GM19438 (cell line): Measurements from ENCODE around the gene RHOF.

Source experiments
- ATAC-seq: cut with Tn5 transposase; IDR thresholded peaks from one replicate; pipeline ENCODE4 v1.9.1; 2021; ENCODE audit warnings: low read depth; ENCODE audit not compliant: unreplicated experiment

Gene RHOF, protein sequence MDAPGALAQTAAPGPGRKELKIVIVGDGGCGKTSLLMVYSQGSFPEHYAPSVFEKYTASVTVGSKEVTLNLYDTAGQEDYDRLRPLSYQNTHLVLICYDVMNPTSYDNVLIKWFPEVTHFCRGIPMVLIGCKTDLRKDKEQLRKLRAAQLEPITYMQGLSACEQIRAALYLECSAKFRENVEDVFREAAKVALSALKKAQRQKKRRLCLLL

DNA sequence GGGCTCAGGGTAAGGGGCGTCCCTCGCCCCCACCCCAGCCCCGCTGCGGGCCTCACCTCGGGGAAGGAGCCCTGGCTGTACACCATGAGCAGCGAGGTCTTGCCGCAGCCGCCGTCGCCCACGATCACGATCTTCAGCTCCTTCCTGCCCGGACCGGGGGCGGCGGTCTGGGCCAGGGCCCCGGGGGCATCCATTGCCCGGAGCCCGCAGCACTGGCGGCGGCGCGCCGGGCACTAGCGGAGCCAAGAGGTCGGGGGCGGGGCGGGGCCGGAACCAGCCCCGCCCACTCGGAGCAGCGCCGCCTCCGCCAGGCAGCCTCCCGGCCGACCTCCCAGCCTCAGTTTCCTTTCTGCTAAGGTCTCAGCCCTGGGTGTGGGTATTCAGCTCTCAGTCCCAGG, at the start of gene RHOF:
Gene RHOF, minus strand, starts transcription at position 249 of the 398 bp plus-strand sequence. Its CDS starts 55 bp downstream, at position 194.
- ATAC-seq, result peak; percentile 23

DNA sequence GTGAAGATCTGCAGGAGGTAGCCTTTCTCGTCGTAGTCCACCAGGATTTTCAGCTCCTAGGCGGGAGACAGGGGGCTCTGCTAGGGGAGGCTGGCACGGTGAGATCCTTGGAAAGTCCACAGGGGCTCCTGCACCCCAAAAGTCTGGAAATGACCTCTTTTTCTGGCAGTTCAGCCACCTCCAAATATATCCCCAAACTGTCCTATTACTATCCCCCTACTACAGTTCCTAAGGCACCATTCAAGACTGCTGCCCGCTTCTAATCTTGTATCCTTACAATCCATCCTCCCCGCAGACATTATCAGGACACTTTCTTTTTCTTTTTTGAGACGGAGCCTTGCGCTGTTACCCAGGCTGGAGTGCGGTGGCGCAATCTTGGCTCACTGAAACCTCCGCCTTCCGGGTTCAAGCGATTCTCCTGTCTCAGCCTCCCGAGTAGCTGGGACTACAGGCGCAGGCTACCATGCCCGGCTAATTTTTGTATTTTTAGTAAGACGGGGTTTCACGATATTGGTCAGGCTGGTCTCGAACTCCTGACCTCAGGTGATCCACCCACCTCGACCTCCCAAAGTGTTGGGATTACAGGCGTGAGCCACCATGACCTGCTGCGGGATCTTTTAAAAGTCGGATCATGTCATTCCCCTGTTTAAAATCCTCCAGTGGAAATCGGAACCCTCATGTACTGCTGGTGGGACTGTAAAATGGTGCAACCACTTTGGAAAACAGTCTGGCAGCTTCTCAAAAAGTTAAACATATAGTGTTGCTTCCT, 46.7 kb upstream of the RHOF start:
- ATAC-seq, result no peak

DNA sequence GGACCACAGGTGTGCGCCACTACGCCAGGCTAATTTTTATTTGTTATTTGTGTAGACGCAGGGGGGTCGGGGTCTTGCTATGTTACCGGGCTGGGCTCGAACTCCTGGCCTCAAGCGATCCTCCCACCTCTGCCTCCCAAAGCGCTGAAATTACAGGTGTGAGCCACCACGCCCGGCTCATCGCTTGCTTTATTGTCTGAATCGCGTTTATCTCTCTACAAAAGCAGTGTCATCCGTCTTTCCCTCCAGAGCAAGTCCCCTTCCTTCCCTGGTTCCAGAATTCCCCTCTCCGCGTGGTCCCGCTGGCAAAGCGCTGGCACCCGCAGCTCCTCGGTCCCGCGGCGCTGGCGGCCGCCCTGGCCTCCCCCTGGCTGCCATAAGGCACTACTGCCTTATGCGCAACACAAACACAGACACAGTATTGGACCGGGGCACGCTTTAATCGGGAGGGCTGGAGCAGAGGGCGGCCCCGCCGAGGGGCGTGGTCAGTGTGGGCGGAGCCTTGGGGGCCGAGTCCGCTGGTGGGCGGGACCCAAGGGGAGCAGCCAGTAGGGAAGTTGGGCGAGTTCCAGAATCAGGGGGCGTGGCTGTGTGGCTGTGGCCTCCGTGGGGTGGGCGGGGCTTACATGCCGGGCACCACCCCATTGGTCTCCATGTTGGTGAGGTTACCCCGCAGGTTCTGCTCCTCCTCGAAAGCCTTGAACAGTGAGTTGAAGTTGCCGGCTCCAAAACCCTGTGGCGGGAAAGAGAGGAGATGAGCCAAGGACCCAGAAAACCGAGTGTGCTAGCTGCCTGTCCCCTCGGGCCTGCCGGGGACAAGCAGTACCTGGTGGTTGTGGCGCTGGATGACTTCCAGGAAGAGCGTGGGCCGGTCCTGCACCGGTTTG, 45.9 kb upstream of the RHOF start:
- ATAC-seq, result peak; percentile 97

- ATAC-seq, result no peak
These were observed 44.6 kb upstream of the RHOF start for GRCh38 chr12:121838126-121838525.

- ATAC-seq, result no peak
These were observed 44.2 kb upstream of the RHOF start for GRCh38 chr12:121837680-121838079.

DNA sequence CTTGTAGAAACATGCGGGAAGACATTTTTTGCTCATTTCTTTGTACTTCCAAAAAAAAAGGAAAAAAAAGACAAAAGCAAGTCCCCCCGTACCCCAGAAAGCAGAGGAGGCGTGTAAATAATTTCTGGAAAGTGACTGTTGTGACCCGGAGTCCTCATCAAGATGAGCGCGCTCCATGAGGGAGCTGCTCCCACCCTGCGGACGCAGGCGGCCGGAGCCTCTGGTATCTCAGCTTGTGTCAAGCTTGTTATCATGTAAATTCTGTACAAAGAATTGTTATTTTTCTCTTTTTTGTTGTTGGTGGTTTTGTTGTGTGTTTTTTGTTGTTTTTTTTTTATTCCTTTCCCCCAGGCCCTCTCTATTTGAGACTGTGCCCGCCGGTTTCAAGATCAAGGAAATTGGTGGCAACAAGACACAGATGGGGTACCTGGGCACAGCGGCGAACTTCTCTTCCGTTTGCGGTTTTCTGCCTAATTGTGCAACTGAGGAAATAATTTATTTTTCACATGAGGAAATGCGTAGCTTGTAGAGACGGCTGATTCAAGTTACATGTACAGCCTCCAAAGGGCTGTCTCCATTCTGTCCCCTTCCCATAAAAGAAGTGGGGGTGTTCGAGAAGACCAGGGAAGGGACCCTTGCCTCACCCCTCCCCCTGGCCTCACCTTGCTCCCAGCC, 38.2 kb upstream of the RHOF start:
- no peak for ATAC-seq

DNA sequence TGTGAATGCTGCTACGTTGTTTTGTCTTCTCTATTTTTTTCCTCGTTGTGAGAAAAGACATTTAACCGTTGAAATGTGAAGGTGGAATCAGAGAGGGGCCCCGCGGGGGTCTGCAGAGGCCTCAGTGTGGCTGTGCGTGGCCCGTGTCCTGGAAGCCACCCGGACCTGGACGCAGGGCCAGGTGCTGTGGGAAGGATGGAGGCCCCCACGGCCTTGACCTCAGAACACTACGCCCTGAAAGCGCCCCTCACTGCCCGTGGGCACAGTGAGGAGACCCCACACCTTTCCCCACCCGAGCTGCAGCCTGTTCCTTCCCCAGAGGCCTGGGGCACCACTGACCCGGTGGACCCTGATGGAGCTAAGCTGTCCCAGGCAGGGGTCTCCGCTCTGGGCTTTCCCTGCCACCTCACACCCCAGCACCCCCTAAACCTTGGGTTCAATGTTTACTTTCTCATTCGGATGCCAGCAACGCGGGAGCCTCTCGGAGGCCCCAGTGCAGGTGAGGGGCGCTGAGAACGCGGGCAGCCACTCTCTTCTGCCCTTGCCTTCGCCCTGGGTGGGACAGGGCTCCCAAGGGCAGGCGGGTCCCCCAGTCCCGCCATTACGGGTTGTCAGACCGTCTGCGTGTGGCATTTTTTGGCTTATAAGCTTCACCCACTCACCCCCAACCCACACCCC, 37.2 kb upstream of the RHOF start:
- no peak for ATAC-seq

DNA sequence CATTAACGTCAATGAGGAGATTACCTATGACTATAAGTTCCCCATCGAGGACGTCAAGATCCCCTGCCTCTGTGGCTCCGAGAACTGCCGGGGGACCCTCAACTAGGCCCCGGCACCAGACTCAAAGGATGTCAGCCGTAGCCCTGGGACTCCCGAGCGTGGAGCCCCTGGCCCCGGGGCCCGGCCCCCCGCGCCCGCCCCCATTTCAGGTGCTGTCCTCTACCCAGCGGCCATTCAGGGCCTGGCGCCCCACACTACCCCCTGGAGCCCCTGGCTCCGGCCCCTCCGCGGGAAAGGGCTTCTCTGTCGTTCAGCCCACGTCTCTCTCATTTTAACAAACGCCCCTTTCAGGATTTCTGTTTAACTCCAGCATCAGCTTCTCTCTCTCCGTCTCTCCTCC, 36.6 kb upstream of the RHOF start:
- ATAC-seq, result no peak

- ATAC-seq, result no peak
These were observed 35.9 kb upstream of the RHOF start for GRCh38 chr12:121829250-121829918.

GRCh38 chr12:121828826-121829225, 35.3 kb upstream of the RHOF start:
- no peak for ATAC-seq

DNA sequence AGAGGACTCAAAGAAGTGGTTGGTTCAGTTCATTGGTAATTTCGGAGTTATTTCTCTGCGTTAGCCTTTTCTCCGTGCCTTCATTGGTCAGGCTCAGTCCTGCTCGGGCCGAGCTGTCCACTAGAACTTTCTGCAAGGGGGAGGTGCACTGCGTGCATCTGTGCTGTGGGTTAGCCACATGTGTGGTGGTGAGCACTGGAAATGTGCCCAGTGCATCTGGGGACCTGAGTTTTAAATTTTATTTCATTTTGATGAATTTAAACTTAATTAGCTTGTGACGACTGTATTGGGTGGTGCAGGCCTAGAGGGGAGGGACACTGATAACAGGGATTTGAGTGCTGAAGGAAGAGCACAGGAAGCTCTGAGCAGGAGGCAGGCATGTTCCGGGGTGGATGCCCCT, 34.8 kb upstream of the RHOF start:
- ATAC-seq, result no peak

- ATAC-seq, result no peak
These were observed 34.0 kb upstream of the RHOF start for GRCh38 chr12:121827351-121828099.

DNA sequence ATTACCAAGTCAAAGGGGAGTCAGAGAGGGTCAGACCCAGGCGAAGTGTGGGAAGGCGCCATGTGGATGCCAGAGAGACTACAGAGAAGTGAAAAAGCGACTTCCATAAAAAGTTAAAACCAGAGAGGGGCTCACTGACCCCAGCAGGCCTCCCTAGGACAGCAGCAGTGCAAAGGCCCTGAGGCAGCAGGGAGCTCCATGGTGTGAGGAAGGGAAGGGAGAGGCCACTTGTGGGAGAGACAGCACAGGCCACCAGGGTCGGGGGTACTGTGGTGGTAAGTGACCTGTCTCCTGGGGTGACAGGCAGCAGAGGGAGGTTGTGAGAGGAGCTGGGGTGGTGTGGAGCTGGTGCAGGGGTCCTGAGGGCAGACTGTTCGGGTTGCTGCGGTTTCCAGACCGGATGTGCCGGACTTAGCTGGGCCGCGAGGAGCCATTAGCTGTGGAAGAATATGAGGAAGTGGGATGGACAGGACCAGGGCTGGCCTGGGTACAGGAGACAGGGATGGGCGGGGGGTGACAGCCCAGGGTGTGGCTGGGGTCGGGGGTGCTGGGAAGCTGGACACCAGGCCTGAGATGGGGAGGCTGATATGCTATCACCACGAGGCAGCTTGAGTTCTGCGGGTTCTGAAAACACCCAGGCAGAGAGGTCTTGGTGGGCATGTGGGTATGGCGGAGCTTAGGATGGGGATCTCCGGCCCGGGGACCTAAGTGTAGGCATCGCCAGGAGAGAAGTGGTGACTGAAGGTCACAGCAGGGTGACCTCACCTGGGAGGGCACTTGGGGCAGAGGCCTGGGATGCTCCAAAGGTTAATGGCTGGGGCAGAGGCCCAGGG, 33.0 kb upstream of the RHOF start:
- ATAC-seq, result no peak

DNA sequence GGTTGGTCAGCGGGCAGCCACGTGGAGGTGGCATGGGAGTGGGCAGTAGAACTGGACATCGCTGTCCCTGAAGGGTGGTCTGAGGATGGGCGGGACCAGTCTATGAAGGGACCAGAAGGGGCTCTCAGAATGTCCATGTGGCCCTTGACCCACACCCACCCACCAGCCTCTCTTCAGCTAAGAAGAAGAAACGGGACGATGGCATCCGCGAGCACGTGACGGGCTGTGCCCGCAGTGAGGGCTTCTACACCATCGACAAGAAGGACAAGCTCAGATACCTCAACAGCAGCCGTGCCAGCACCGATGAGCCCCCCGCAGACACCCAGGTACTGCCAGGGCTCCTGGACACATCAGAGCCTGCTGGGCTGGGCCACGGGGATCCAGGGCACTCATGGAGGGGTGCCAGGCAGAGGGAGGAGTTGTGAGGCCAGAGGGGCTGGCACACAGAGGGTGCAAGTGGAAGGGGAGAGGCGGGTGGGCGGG, 31.6 kb upstream of the RHOF start:
- ATAC-seq, result no peak

- ATAC-seq, result no peak
These were observed 30.2 kb upstream of the RHOF start for GRCh38 chr12:121823727-121824115.

- no peak for ATAC-seq
These were observed 29.7 kb upstream of the RHOF start for GRCh38 chr12:121823101-121823726.

- no peak for ATAC-seq
These were observed 29.1 kb upstream of the RHOF start for GRCh38 chr12:121822393-121823100.
